BLaER1 (cell line): Measurements from ENCODE around the gene NCAPH2.
"Not testable (repeated sequence)": the region's sequence is repeated elsewhere in the genome, so short reads cannot be mapped to it uniquely, and the experiment has no call there.

ENCODE experiments used
- H3K27ac ChIP-seq: shearing (Covaris generic); formaldehyde crosslinking; 2 replicates; pipeline ENCODE4 v1.8.1; 2022
- H3K27me3 ChIP-seq: shearing (Covaris generic); formaldehyde crosslinking; 2 replicates; pipeline ENCODE4 v1.8.1; 2022
- H3K36me3 ChIP-seq: shearing (Covaris generic); formaldehyde crosslinking; 2 replicates; pipeline ENCODE4 v1.8.1; 2022
- H3K4me1 ChIP-seq: shearing (Covaris generic); formaldehyde crosslinking; 2 replicates; pipeline ENCODE4 v1.8.1; 2022
- H3K4me2 ChIP-seq: shearing (Covaris generic); formaldehyde crosslinking; 2 replicates; pipeline ENCODE4 v1.8.1; 2022
- H3K4me3 ChIP-seq: shearing (Covaris generic); formaldehyde crosslinking; 2 replicates; pipeline ENCODE4 v1.8.1; 2022
- H3K9ac ChIP-seq: shearing (Covaris generic); formaldehyde crosslinking; 2 replicates; pipeline ENCODE4 v1.8.1; 2022
- H3K9me3 ChIP-seq: shearing (Covaris generic); formaldehyde crosslinking; 2 replicates; pipeline ENCODE4 v1.8.1; 2022
- H4K20me1 ChIP-seq: shearing (Covaris generic); formaldehyde crosslinking; 2 replicates; pipeline ENCODE4 v1.8.1; 2022
- Cebpa-rat ChIP-seq: shearing (Covaris generic); IDR thresholded peaks from 2 replicates; pipeline ENCODE4 v1.8.1; 2022

The NCAPH2 gene

GRCh38 chr22:50535113-50535512 lies 27.1 kb downstream of the NCAPH2 start:
- Histone ChIP-seq H3K4me3 (no peak overlapping the region), H3K36me3 (no peaks in the 10 kb centered on the region), H3K9ac (no peak overlapping the region), H3K4me2 (no peak overlapping the region), H3K27me3 (peaks cover 43% of the 10 kb centered on the region), H3K27ac (no peak overlapping the region), H4K20me1 (peaks cover 21% of the 10 kb centered on the region), H3K9me3 (peaks cover 10% of the 10 kb centered on the region), H3K4me1 (peaks cover 26% of the 10 kb centered on the region)
- no peak for TF ChIP-seq Cebpa-rat

- Histone ChIP-seq H3K4me2 (no peak overlapping the region), H3K9me3 (no peaks in the 10 kb centered on the region), H4K20me1 (peaks cover 10% of the 10 kb centered on the region), H3K4me1 (peaks cover 19% of the 10 kb centered on the region), H3K27ac (no peak overlapping the region), H3K4me3 (no peak overlapping the region), H3K27me3 (peaks cover 32% of the 10 kb centered on the region), H3K36me3 (no peaks in the 10 kb centered on the region), H3K9ac (no peak overlapping the region)
- TF ChIP-seq Cebpa-rat = no peak
These were observed 28.2 kb downstream of the NCAPH2 start for GRCh38 chr22:50536226-50536625.

- Histone ChIP-seq H3K9me3 (no peaks in the 10 kb centered on the region), H3K4me1 (peaks cover 16% of the 10 kb centered on the region), H3K9ac (no peak overlapping the region), H3K4me2 (no peak overlapping the region), H4K20me1 (no peaks in the 10 kb centered on the region; the same call in 1 of the 2 replicates), H3K27me3 (peaks cover 17% of the 10 kb centered on the region), H3K4me3 (no peak overlapping the region), H3K36me3 (no peaks in the 10 kb centered on the region), H3K27ac (no peak overlapping the region)
- no peak for TF ChIP-seq Cebpa-rat
These were observed 29.7 kb downstream of the NCAPH2 start for GRCh38 chr22:50537765-50538164.

- H3K27me3 ChIP-seq = peaks cover 17% of the 10 kb centered on the region
- H4K20me1 ChIP-seq = no peaks in the 10 kb centered on the region
- H3K36me3 ChIP-seq = no peaks in the 10 kb centered on the region
- TF ChIP-seq Cebpa-rat = no peak
- H3K4me1 ChIP-seq = peaks cover 34% of the 10 kb centered on the region
- no peak overlapping the region for H3K4me2 ChIP-seq
- H3K9me3 ChIP-seq = no peaks in the 10 kb centered on the region
- no peak overlapping the region for H3K9ac ChIP-seq
- H3K4me3 ChIP-seq = no peak overlapping the region
- H3K27ac ChIP-seq = no peak overlapping the region
These were observed 32.4 kb downstream of the NCAPH2 start for GRCh38 chr22:50540381-50540780.

- H3K4me2 ChIP-seq, H3K9ac ChIP-seq, H3K4me3 ChIP-seq, H3K27ac ChIP-seq, H3K9me3 ChIP-seq, H4K20me1 ChIP-seq, H3K36me3 ChIP-seq: not testable (repeated sequence)
- peaks cover 46% of the 10 kb centered on the region for H3K4me1 ChIP-seq
- H3K27me3 ChIP-seq = peaks cover 18% of the 10 kb centered on the region
These were observed 33.6 kb downstream of the NCAPH2 start for GRCh38 chr22:50541667-50542026.

GRCh38 chr22:50542416-50542927 lies 34.4 kb downstream of the NCAPH2 start:
- Histone ChIP-seq H3K4me1 (peaks cover 55% of the 10 kb centered on the region), H3K4me2 (no peak overlapping the region), H3K4me3 (no peak overlapping the region), H3K9ac (no peak overlapping the region), H4K20me1 (peaks cover 14% of the 10 kb centered on the region; the same call in 1 of the 2 replicates), H3K27me3 (peaks cover 18% of the 10 kb centered on the region), H3K27ac (no peak overlapping the region), H3K9me3 (no peaks in the 10 kb centered on the region), H3K36me3 (no peaks in the 10 kb centered on the region)
- no peak for TF ChIP-seq Cebpa-rat

- Histone ChIP-seq H3K9me3 (no peaks in the 10 kb centered on the region), H3K36me3 (no peaks in the 10 kb centered on the region), H3K9ac (no peak overlapping the region), H4K20me1 (peaks cover 14% of the 10 kb centered on the region; the same call in 1 of the 2 replicates), H3K4me1 (peaks cover 67% of the 10 kb centered on the region), H3K4me2 (peak overlapping the region; percentile 88), H3K4me3 (peak overlapping the region; percentile 40; the same call in 1 of the 2 replicates), H3K27me3 (peaks cover 18% of the 10 kb centered on the region), H3K27ac (no peak overlapping the region)
- TF ChIP-seq Cebpa-rat = no peak
These were observed 36.2 kb downstream of the NCAPH2 start for GRCh38 chr22:50544078-50544745.

GRCh38 chr22:50544746-50545253 lies 36.8 kb downstream of the NCAPH2 start:
- Histone ChIP-seq H3K27me3 (peaks cover 18% of the 10 kb centered on the region), H3K4me3 (0 out of 2 replicates have a peak overlapping the region, but pooled peaks have one; percentile 40), H3K4me2 (peak overlapping the region; percentile 88), H3K9ac (no peak overlapping the region), H4K20me1 (peaks cover 14% of the 10 kb centered on the region; the same call in 1 of the 2 replicates), H3K27ac (no peak overlapping the region), H3K36me3 (no peaks in the 10 kb centered on the region), H3K9me3 (no peaks in the 10 kb centered on the region), H3K4me1 (peaks cover 67% of the 10 kb centered on the region)
- TF ChIP-seq Cebpa-rat = no peak

- no peak within 1 kb of the TSS for H3K9ac ChIP-seq
- no peak for TF ChIP-seq Cebpa-rat
- peaks cover 14% of the 10 kb centered on the region; the same call in 1 of the 2 replicates for H4K20me1 ChIP-seq
- peaks cover 68% of the 10 kb centered on the region for H3K4me1 ChIP-seq
- H3K36me3 ChIP-seq = no peaks in the 10 kb centered on the region
- no peak within 1 kb of the TSS for H3K27ac ChIP-seq
- no peaks in the 10 kb centered on the region for H3K9me3 ChIP-seq
- H3K27me3 ChIP-seq = peaks cover 18% of the 10 kb centered on the region
- peak within 1 kb of the TSS; percentile 100 for H3K4me2 ChIP-seq
- H3K4me3 ChIP-seq = no peak within 1 kb of the TSS
These were observed 37.7 kb downstream of the NCAPH2 start, which contains the start of gene KLHDC7B for GRCh38 chr22:50545522-50546325. KLHDC7B (plus strand) TSS chr22:50545899; CDS start chr22:50546244, 345 bp downstream.
